ENCODE data around the gene NINL.

NINL gene

DNA sequence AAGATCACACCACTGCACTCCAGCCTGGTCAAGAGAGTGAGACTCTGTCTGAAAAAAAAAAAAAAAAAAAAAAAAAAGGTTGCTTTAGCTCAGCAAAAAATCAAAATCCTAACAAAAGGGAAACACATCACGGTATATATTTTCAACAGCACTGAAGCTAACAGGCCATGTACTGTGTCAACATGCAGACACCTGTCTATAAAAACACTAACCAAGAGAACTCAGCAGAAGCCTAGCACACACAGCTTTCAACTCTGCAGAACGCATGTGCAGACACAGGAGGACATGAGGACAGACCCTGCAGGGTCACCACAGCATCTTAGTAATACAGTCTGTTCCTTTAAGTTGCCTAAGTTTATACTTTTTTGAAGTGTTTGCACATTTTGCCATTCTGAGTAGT is 13.5 kb downstream of the NINL start:
- Histone ChIP-seq H3K27ac (ENCODE audit: poor library complexity, severe bottlenecking) (no peak overlapping the region), H3K27me3 (ENCODE audit: insufficient read depth, poor library complexity, severe bottlenecking) (no peaks in the 10 kb centered on the region), H3K4me1 (ENCODE audit: insufficient read depth, poor library complexity, severe bottlenecking) (peaks cover 4% of the 10 kb centered on the region), H3K9me3 (ENCODE audit: severe bottlenecking) (no peaks in the 10 kb centered on the region), H3K36me3 (ENCODE audit: low read depth) (no peaks in the 10 kb centered on the region), H3K4me3 (ENCODE audit: severe bottlenecking) (no peak overlapping the region)
- TF ChIP-seq, protein P1, sequence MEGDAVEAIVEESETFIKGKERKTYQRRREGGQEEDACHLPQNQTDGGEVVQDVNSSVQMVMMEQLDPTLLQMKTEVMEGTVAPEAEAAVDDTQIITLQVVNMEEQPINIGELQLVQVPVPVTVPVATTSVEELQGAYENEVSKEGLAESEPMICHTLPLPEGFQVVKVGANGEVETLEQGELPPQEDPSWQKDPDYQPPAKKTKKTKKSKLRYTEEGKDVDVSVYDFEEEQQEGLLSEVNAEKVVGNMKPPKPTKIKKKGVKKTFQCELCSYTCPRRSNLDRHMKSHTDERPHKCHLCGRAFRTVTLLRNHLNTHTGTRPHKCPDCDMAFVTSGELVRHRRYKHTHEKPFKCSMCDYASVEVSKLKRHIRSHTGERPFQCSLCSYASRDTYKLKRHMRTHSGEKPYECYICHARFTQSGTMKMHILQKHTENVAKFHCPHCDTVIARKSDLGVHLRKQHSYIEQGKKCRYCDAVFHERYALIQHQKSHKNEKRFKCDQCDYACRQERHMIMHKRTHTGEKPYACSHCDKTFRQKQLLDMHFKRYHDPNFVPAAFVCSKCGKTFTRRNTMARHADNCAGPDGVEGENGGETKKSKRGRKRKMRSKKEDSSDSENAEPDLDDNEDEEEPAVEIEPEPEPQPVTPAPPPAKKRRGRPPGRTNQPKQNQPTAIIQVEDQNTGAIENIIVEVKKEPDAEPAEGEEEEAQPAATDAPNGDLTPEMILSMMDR (IDR thresholded peaks at IDR 0.05; ENCODE audit: poor library complexity, severe bottlenecking) = no peak
- DNase-seq (ENCODE audit: low spot score) (no peak), ATAC-seq (ENCODE audit: low read depth) (no peak)

DNA sequence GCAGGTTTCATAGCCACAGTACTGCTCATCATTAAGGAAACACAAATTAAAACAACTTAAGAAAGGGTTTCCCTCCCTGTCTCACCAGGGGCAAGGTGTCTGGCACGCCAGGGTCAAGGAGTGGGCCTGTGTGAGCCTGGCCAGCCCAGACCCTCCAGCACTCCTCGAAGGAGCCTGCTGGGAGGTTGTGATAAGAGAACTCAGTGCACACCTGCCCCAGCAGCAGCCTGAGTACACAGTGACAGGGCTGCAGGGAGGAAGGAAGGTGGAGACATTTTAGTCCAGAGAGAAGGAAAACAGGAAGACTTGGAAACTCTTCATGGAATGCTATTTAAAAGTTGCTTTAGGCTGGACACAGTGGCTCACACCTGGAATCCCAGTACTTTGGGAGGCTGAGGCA is 14.1 kb downstream of the NINL start:
- ATAC-seq (ENCODE audit: low read depth) = no peak

DNA sequence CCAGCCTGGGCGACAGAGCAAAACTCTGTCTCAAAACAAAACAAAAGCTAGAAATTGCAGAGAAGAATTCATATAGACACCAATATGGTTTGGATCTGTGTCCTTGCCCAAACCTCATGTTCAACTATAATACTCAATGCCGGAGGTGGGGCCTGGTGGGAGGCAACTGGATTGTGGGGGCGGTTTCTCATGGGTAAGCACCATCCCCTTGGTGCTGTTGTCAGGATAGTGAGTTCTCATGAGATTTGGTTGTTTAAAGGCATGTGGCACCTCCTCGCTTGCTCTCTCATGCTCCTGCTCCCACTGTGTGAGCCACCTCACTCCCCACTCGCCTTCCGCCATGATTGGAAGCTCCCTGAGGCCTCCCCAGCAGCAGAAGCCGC is 15.2 kb downstream of the NINL start:
- ATAC-seq (ENCODE audit: low read depth) = no peak
- DNase-seq (ENCODE audit: low spot score) = no peak
- Histone ChIP-seq H3K36me3 (ENCODE audit: low read depth) (no peaks in the 10 kb centered on the region), H3K27me3 (ENCODE audit: insufficient read depth, poor library complexity, severe bottlenecking) (no peaks in the 10 kb centered on the region), H3K27ac (ENCODE audit: poor library complexity, severe bottlenecking) (no peak overlapping the region), H3K9me3 (ENCODE audit: severe bottlenecking) (no peaks in the 10 kb centered on the region), H3K4me1 (ENCODE audit: insufficient read depth, poor library complexity, severe bottlenecking) (peaks cover 4% of the 10 kb centered on the region), H3K4me3 (ENCODE audit: severe bottlenecking) (no peak overlapping the region)
- TF ChIP-seq, protein P1 (IDR thresholded peaks at IDR 0.05; ENCODE audit: poor library complexity, severe bottlenecking) = no peak

More for the DNA sequence above, 14.1 kb downstream of the NINL start:
- no peaks in the 10 kb centered on the region for H3K36me3 ChIP-seq (ENCODE audit: low read depth)
- H3K4me1 ChIP-seq (ENCODE audit: insufficient read depth, poor library complexity, severe bottlenecking) = peaks cover 4% of the 10 kb centered on the region
- no peak overlapping the region for H3K4me3 ChIP-seq (ENCODE audit: severe bottlenecking)
- H3K27me3 ChIP-seq (ENCODE audit: insufficient read depth, poor library complexity, severe bottlenecking) = no peaks in the 10 kb centered on the region
- TF ChIP-seq, protein P1 (IDR thresholded peaks at IDR 0.05; ENCODE audit: poor library complexity, severe bottlenecking) = no peak
- no peaks in the 10 kb centered on the region for H3K9me3 ChIP-seq (ENCODE audit: severe bottlenecking)
- no peak for DNase-seq (ENCODE audit: low spot score)
- H3K27ac ChIP-seq (ENCODE audit: poor library complexity, severe bottlenecking) = no peak overlapping the region

DNA sequence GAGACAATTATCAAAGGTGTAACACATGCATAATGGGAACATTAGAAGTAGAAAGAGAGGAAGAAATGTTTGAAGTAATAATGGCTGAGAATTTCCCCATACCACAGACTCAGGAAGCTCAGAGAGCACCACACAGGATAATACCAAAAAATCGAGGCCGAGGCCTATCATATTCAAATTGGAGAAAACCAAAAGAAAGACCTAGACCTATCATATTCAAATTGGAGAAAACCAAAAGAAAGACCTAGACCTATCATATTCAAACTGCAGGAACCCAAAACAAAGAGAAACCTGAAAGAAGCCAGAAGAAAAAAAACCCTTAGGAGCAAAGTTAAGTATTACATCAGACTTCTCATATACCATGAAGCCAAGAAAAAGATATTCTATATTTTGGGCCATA is 18.0 kb downstream of the NINL start:
- Histone ChIP-seq H3K27me3 (ENCODE audit: insufficient read depth, poor library complexity, severe bottlenecking) (no peaks in the 10 kb centered on the region), H3K4me3 (ENCODE audit: severe bottlenecking) (no peak overlapping the region), H3K9me3 (ENCODE audit: severe bottlenecking) (peaks cover 6% of the 10 kb centered on the region), H3K36me3 (ENCODE audit: low read depth) (no peaks in the 10 kb centered on the region), H3K27ac (ENCODE audit: poor library complexity, severe bottlenecking) (no peak overlapping the region), H3K4me1 (ENCODE audit: insufficient read depth, poor library complexity, severe bottlenecking) (peaks cover 4% of the 10 kb centered on the region)
- ATAC-seq (ENCODE audit: low read depth) = no peak
- no peak for DNase-seq (ENCODE audit: low spot score)
- TF ChIP-seq, protein P1 (IDR thresholded peaks at IDR 0.05; ENCODE audit: poor library complexity, severe bottlenecking) = no peak

DNA sequence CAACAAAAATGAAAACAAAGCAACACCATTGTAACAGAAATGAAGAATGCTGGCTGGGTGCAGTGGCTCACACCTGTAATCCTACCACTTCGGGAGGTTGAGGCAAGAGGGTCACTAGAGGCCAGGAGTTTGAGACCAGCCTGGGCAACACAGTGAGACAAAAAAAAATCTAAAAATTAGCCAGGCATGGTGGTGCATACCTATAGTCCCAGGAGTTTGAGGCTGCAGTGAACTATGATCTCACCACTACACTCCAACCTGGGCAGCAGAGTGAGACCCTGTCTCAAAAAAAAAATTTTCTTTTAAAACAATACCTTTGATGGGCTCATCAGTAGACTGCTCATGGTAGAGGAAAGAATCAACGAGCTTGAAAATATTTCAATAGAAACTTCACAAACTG is 18.5 kb downstream of the NINL start:
- peaks cover 4% of the 10 kb centered on the region for H3K4me1 ChIP-seq (ENCODE audit: insufficient read depth, poor library complexity, severe bottlenecking)
- no peak for ATAC-seq (ENCODE audit: low read depth)

More for the DNA sequence above, 18.5 kb downstream of the NINL start:
- TF ChIP-seq, protein P1 (IDR thresholded peaks at IDR 0.05; ENCODE audit: poor library complexity, severe bottlenecking) = no peak
- H3K27me3 ChIP-seq (ENCODE audit: insufficient read depth, poor library complexity, severe bottlenecking) = no peaks in the 10 kb centered on the region
- no peaks in the 10 kb centered on the region for H3K36me3 ChIP-seq (ENCODE audit: low read depth)
- peaks cover 6% of the 10 kb centered on the region for H3K9me3 ChIP-seq (ENCODE audit: severe bottlenecking)
- DNase-seq (ENCODE audit: low spot score) = no peak
- H3K27ac ChIP-seq (ENCODE audit: poor library complexity, severe bottlenecking) = no peak overlapping the region
- no peak overlapping the region for H3K4me3 ChIP-seq (ENCODE audit: severe bottlenecking)

Measured in RWPE2 (cell line).